HG02938 (cell line): ENCODE measurements around the gene C4A.
"Not testable (repeated sequence)": the region's sequence is repeated elsewhere in the genome, so short reads cannot be mapped to it uniquely, and the experiment has no call there.

Source experiments
- ATAC-seq: cut with Tn5 transposase; IDR thresholded peaks from one replicate; pipeline ENCODE4 v1.9.1; 2021; ENCODE audit warnings: mild to moderate bottlenecking, moderate library complexity; ENCODE audit not compliant: unreplicated experiment

Gene C4A

GRCh38 chr6:32014547-32014946 lies 32.7 kb downstream of the C4A start, which contains the start of gene C4B:
TSS of gene C4B (plus strand) at chr6:32014795. CDS start at chr6:32014846, 51 bp downstream.
- not testable (repeated sequence) for ATAC-seq

- ATAC-seq = not testable (repeated sequence)
These were observed 40.2 kb downstream of the C4A start for GRCh38 chr6:32022100-32022499.

GRCh38 chr6:32028631-32029030 lies 46.8 kb downstream of the C4A start:
- ATAC-seq = not testable (repeated sequence)

- ATAC-seq = not testable (repeated sequence)
These were observed 47.7 kb downstream of the C4A start for GRCh38 chr6:32029553-32029952.

GRCh38 chr6:32035283-32036013 lies 53.6 kb downstream of the C4A start:
- not testable (repeated sequence) for ATAC-seq

- not testable (repeated sequence) for ATAC-seq
These were observed 55.3 kb downstream of the C4A start for GRCh38 chr6:32037136-32037535.

GRCh38 chr6:32037598-32038524 lies 56.0 kb downstream of the C4A start, which contains the start of gene CYP21A2:
TSS of gene CYP21A2 (plus strand) at chr6:32038415. CDS start at chr6:32038423, 8 bp downstream.
- not testable (repeated sequence) for ATAC-seq

GRCh38 chr6:32038878-32039277 lies 57.0 kb downstream of the C4A start:
- not testable (repeated sequence) for ATAC-seq

GRCh38 chr6:32039321-32040274 lies 57.7 kb downstream of the C4A start:
- ATAC-seq = not testable (repeated sequence)

- ATAC-seq = not testable (repeated sequence)
These were observed 58.6 kb downstream of the C4A start for GRCh38 chr6:32040299-32041049.

- not testable (repeated sequence) for ATAC-seq
These were observed 59.1 kb downstream of the C4A start for GRCh38 chr6:32041050-32041321.

GRCh38 chr6:32041385-32041784 lies 59.5 kb downstream of the C4A start:
- not testable (repeated sequence) for ATAC-seq

- ATAC-seq = not testable (repeated sequence)
These were observed 60.4 kb downstream of the C4A start for GRCh38 chr6:32042276-32042675.

GRCh38 chr6:32043589-32044380 lies 61.9 kb downstream of the C4A start:
- not testable (repeated sequence) for ATAC-seq

GRCh38 chr6:32044916-32045315 lies 63.1 kb downstream of the C4A start:
- ATAC-seq = not testable (repeated sequence)

GRCh38 chr6:32045811-32046449 lies 64.1 kb downstream of the C4A start:
- ATAC-seq = no peak

GRCh38 chr6:32046450-32047083 lies 64.7 kb downstream of the C4A start:
- ATAC-seq = no peak

- ATAC-seq = no peak
These were observed 65.2 kb downstream of the C4A start for GRCh38 chr6:32047084-32047478.
